Cerebellar nuclear complex (tissue), 1 donor: ENCODE data around the gene BAZ2A.
"Not testable (repeated sequence)": the region's sequence is repeated elsewhere in the genome, so short reads cannot be mapped to it uniquely, and the experiment has no call there.

Experiments used
- DNase-seq, 2 experiments: peaks; one replicate each; lab custom pipeline; 2025; lab: John Stamatoyannopoulos, UW

Gene BAZ2A

DNA sequence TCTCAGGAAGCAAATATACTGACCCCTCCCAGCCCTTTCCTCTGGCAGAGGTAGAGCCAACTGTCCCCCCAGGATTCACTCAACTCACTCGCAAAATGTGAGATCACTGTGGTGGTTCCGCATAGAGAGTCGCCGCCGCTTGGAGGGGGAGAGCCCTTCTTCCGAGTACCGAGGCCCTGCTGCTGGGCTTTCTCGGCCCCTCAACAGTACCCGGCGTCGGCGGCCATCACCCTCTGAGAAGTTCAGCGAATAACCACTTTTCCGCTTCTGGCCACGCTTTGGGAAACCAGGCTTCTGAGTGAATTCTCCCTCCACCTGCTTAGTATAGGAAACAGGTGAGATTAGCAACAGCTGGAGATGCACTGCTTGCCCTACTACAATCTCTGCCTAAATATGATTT, 31.1 kb downstream of the BAZ2A start:
- DNase-seq, result no peak

- DNase-seq, result no peak
Measured at GRCh38 chr12:56596815-56597214, 33.3 kb downstream of the BAZ2A start.

DNA sequence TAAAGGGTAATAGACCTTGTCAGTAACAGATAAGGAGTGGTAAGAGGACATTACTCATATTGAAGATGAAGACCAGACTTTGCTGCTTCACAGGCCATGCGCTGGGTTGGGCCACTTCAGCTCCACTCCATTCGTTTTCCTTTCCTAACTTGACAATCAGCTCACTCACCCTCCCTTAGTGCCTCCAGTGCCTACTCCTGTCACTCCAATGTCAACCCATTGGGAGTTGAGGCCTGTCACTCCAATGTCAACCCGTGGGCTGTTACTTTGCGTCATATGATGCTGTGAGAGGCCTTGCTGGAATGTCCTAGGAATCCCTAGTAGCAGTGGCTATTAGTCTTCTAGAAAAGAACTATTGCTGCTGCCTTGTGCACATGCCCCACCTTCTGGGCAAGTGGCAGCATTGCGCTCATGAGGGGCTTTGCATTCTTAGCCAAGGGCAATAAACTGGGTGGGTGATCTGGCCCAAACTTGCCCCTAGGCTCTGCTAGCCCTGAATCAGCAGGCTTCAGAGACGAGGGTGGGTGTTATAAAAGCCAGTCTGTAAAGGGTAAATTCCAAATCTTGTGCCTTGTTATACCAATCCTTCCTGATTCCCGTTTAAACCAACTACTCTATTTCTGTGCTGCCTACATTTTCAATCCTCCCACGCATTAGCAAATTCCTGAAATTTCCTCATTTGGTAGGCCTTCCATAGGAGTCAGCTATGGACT, 36.1 kb downstream of the BAZ2A start:
- no peak for DNase-seq

GRCh38 chr12:56591961-56592360, 38.2 kb downstream of the BAZ2A start:
- DNase-seq, result no peak

GRCh38 chr12:56591126-56591525, 39.0 kb downstream of the BAZ2A start:
- no peak for DNase-seq

GRCh38 chr12:56590237-56590830, 39.8 kb downstream of the BAZ2A start:
- DNase-seq, result no peak

DNA sequence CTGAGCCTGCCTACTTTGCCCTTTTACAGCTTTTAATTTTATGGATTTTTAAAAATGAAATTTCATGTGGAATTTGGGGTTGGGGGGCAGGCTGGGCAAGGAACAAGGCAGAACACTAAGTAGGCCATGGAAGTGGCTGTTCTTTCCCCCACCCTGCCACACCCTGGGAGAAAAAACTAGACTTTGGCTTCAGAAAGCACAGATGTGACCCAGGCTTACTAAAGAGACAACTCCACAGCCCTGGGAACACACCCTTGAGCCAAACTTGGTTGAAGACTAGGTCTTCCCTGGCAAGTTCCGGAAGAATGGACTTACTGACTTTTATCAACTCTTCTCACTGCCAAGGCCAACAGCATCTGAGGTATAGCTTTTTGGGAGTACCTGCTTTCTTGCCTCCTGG, 40.3 kb downstream of the BAZ2A start:
- DNase-seq, result no peak

DNA sequence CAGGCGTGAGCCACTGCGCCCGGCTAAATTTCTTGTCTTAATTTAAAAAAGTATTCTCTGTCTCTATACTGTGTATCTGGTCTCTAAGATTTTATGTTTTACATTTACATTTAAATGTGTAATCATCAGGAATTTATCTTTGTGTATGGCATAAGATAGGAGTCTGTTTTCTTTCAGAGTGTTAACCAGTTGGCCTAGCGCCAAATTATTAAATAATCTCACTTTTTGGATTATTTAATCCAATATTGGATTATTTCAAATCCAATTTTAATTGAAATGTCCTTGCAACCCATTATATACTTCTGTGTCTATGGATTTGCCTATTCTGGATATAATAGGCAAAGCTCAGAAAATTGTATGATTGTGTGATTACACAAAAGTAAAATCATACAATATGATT, 45.0 kb downstream of the BAZ2A start:
- no peak for DNase-seq

- no peak for DNase-seq
Measured at GRCh38 chr12:56581418-56582145, 48.5 kb downstream of the BAZ2A start.

- no peak for DNase-seq
Measured at GRCh38 chr12:56578983-56579546, 51.1 kb downstream of the BAZ2A start.

- not testable (repeated sequence) for DNase-seq
Measured at GRCh38 chr12:56577248-56577647, 52.9 kb downstream of the BAZ2A start.

DNA sequence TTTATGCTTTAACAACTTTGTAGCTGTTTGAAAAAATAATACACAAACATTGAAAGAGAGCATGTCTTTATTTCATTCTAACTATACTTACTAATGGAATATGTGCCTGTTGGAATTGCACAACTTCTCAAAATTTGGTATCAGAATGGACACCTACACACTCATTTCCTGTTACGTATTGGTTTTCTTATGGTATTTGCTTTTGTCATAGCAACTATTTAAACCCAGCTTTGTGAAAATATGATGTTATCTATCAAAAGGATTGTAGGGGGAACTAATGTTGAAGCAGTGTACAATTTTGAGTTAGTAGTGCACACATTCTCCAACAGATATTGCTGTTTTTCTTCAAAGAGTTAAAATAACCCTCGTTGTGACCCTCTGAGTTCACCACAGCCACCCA, 55.9 kb downstream of the BAZ2A start:
- DNase-seq, result no peak

- DNase-seq, result no peak
Measured at GRCh38 chr12:56572288-56572687, 57.8 kb downstream of the BAZ2A start.

DNA sequence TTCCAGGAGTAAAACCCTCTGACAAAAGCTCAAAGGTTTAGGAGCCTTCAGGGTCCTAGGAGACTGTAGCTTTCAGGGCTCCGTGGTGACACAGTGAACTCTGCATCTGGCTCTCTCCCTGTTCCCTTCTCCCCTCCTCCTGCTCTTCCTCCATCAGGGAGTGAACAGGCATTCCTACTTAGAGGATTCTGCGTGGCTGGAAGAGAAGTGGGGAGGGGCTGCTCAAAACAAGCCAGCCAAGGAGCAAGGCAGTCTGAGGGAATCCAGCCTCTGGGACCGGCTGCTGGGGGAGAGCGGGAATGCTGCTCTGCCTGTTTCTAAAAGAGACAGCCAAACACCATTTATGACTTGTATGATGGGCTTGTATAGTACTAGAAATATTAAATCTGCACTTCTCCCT, 59.0 kb downstream of the BAZ2A start:
- DNase-seq, result no peak

DNA sequence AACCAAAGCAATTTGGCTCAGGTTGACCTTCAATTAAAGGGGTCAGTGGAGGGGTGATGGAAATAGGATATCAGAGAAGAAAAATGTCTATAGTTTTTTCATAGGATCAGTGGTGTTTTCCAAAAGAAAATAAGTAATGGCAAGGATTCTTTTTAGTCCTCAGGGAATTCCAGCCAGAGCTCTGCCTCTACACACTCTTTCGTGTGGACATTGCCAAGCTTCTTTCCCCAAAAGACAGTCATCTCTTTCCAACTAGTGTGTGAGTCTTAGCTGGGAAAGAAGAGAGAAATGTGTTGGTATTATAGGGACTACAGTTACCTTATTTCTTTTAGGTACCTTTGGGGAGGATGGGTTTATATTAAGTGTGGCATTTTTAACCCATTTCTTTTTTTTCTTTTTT, 62.0 kb downstream of the BAZ2A start:
- no peak for DNase-seq

DNA sequence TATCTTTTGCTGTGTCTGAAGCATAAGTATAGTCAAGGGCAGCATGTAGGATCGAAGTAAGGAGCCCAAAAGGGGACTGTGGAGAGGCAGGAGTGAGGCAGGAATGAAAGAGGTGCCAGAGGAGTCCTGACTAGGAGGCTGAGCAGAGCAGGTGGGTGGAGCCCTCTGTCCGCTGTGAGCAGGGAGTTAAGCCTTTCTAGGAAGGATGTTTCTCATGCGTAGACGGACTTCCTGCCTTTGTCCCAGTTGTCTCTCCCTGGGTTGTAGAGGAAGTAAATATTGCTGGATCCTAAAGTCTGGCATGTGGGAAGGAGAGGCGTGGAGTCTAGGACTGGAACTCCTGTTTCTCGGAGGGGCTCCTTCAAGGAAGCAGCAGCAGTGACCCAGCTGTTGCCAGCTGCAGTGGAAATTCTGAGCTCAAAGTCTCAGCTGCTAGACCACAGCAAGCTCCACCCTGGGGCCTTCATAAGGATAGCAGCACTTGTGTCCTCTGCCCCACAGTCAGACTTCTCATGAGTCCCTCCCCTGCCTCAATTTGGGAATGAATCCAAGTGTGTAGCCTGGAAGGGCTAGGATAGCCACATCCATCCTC, 64.5 kb downstream of the BAZ2A start:
- DNase-seq, result no peak

DNA sequence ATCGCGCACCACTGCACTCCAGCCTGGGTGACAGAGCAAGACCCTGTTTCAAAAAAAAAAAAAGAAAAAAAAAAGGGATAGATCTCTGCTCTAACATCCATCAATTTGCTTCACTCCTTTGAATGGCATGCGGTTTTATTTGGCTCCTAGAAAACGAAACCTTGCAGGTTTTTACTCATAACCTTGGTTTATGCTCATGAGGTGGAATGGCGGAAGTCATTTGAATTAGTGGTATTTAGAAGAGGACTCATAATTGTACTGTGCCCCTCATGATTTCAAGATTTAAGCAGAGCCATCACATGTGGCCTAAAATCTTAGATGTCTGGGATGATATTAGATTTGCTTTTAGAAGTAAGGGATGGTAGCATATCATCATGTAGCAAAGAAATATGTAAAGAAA, 79.1 kb downstream of the BAZ2A start:
- no peak for DNase-seq

- DNase-seq, result no peak
Measured at GRCh38 chr12:56546680-56547079, 83.4 kb downstream of the BAZ2A start.
